C4-2B (cell line): Measurements from ENCODE around the gene TIMM44.

ENCODE experiments used
- CTCF ChIP-seq: fragments of 450-650 bp; conservative IDR thresholded peaks from 2 replicates; pipeline ENCODE4 v1.5.1; 2017; ENCODE audit warnings: mild to moderate bottlenecking
- ZFX ChIP-seq: fragments of 450-650 bp; IDR thresholded peaks from 2 replicates; pipeline ENCODE4 v1.6.1; 2017

GRCh38 chr19:7899751-7900378, 43.6 kb downstream of the TIMM44 start:
- TF ChIP-seq CTCF (no peak), ZFX (no peak)
